ENCODE results near the gene P2RX2. TPM values are rescaled to one million over a fixed set of nuclear protein-coding genes. Genes with fewer than 3 reads are reported as not detected.

The P2RX2 gene
- total RNA-seq, 2 donors from 2014 or later, result 0.24 TPM; not detected in 1

- no peaks in the 10 kb centered on the region for H3K36me3 ChIP-seq
- H3K27ac ChIP-seq, result no peak overlapping the region
- H3K27me3 ChIP-seq, result peaks cover 24% of the 10 kb centered on the region
- intact Hi-C loops (cut with DNase I), result no loop called here
- no peak overlapping the region for H3K4me3 ChIP-seq
- TF ChIP-seq, protein P1, sequence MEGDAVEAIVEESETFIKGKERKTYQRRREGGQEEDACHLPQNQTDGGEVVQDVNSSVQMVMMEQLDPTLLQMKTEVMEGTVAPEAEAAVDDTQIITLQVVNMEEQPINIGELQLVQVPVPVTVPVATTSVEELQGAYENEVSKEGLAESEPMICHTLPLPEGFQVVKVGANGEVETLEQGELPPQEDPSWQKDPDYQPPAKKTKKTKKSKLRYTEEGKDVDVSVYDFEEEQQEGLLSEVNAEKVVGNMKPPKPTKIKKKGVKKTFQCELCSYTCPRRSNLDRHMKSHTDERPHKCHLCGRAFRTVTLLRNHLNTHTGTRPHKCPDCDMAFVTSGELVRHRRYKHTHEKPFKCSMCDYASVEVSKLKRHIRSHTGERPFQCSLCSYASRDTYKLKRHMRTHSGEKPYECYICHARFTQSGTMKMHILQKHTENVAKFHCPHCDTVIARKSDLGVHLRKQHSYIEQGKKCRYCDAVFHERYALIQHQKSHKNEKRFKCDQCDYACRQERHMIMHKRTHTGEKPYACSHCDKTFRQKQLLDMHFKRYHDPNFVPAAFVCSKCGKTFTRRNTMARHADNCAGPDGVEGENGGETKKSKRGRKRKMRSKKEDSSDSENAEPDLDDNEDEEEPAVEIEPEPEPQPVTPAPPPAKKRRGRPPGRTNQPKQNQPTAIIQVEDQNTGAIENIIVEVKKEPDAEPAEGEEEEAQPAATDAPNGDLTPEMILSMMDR (IDR thresholded peaks at IDR 0.05), result no peak
- DNase-seq, result no peak
- no peaks in the 10 kb centered on the region for H3K9me3 ChIP-seq
- peaks cover under 1% of the 10 kb centered on the region for H3K4me1 ChIP-seq
- H3K9ac ChIP-seq (ENCODE audit: low read depth in 2 of 2, low read length in 2 of 2), result no peak overlapping the region
These were observed 10.1 kb upstream of the P2RX2 start for GRCh38 chr12:132608231-132609171.

DNA sequence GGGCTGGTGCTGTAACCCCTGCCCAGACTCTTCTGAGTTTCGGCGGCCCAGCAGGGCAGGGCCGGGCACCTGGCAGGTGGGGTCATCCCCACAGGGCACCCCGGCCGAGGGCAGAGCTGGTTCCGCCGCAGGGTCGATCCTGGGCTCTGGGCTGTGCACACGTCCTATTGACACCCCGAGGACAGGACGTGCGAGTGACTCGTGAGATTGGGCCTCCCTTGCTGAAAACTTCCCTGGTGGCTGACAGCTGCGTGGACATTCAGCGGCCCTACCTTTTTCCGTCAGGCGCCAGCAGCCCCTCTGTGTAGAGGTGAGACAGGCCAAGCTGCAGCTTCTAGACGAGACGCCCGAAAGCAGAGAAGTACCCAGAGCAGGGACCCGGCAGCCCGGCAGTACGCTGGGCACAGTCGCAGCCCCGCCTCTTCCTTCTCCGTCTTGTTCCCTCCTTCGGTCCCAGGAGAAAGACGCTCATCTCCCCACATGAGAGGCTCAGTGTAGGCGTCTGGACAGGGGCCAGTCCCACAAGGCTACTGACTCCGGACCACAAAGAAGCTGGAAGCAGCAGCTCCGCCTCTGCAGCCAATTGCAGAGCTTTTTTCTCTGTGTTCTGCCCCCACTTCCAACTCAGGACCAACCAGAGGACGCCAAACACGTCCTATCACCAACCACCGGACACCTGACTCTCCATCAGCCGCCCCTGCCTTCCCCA lies 8.4 kb upstream of the P2RX2 start, which contains the start of gene LRCOL1:
TSS of gene LRCOL1 (minus strand) at position 532 of the 709 bp plus-strand sequence. CDS start 4,331 bp downstream, outside the sequence.
- Histone ChIP-seq H3K27me3 (peaks cover 10% of the 10 kb centered on the region), H3K9me3 (no peaks in the 10 kb centered on the region), H3K27ac (no peak within 1 kb of the TSS), H3K36me3 (no peaks in the 10 kb centered on the region), H3K4me1 (no peaks in the 10 kb centered on the region), H3K9ac (ENCODE audit: low read depth in 2 of 2, low read length in 2 of 2) (no peak within 1 kb of the TSS), H3K4me3 (no peak within 1 kb of the TSS)
- TF ChIP-seq, protein P1 (IDR thresholded peaks at IDR 0.05), result no peak
- no peak for DNase-seq
- intact Hi-C loops (cut with DNase I), result loop anchor here (10.0 kb wide), 1 partner anchor 455 kb away; no protein-coding TSS in a partner anchor

DNA sequence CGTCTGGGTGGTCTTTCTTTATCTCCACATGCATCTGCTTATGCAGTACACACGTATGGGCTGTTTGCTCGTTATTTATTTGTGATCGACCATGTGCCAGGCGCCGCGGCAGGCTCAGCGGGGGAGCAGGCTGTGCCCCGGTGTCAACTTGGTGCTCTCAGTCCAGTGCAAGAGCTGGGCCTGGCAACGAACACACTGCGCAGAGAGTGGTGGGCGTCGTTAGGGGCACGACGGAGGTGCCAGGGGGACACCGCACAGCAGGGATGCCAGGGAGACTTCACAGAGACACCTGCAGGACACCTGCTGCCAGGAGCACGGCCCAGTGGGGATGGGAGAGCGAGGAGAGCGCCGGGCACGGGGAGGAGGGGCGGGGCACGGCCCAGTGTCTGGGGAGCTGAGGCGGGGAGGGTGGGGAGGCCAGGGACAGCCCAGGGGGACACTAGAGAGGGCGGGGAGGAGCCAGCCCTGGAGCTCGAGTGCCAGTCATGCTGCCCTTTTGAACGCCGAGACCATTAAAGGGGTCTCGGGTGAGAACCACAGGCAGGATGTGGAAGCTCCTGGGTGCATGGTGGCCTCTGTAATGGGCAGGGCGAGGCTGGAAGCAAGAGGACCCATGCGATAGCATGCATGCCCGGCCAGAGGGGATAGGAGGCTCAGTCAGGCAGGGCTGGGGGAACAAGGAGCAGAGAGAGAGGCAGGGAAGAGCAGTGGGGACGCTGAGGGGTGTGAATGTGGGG lies 7.5 kb upstream of the P2RX2 start:
- Histone ChIP-seq H3K27me3 (peaks cover 16% of the 10 kb centered on the region), H3K4me3 (no peak overlapping the region), H3K36me3 (no peaks in the 10 kb centered on the region), H3K9me3 (no peaks in the 10 kb centered on the region), H3K9ac (ENCODE audit: low read depth in 2 of 2, low read length in 2 of 2) (no peak overlapping the region), H3K27ac (no peak overlapping the region), H3K4me1 (no peaks in the 10 kb centered on the region)
- TF ChIP-seq, protein P1 (IDR thresholded peaks at IDR 0.05), result no peak
- DNase-seq, result no peak
- intact Hi-C loops (cut with DNase I), result loop anchor here (10.0 kb wide), 1 partner anchor 456 kb away; no protein-coding TSS in a partner anchor

GRCh38 chr12:132611620-132612019 lies 7.0 kb upstream of the P2RX2 start:
- Histone ChIP-seq H3K4me3 (no peak overlapping the region), H3K9ac (ENCODE audit: low read depth in 2 of 2, low read length in 2 of 2) (no peak overlapping the region), H3K27me3 (peaks cover 15% of the 10 kb centered on the region), H3K4me1 (no peaks in the 10 kb centered on the region), H3K27ac (no peak overlapping the region), H3K9me3 (no peaks in the 10 kb centered on the region), H3K36me3 (no peaks in the 10 kb centered on the region)
- intact Hi-C loops (cut with DNase I), result loop anchor here (10.0 kb wide), 1 partner anchor 457 kb away; no protein-coding TSS in a partner anchor
- DNase-seq, result no peak
- TF ChIP-seq, protein P1 (IDR thresholded peaks at IDR 0.05), result no peak

- Histone ChIP-seq H3K9ac (ENCODE audit: low read depth in 2 of 2, low read length in 2 of 2) (no peak overlapping the region), H3K4me1 (no peaks in the 10 kb centered on the region), H3K36me3 (no peaks in the 10 kb centered on the region), H3K27ac (no peak overlapping the region), H3K27me3 (peaks cover 29% of the 10 kb centered on the region), H3K9me3 (no peaks in the 10 kb centered on the region), H3K4me3 (no peak overlapping the region)
- TF ChIP-seq, protein P1 (IDR thresholded peaks at IDR 0.05), result no peak
- DNase-seq, result no peak
- intact Hi-C loops (cut with DNase I), result loop anchor here (2.0 to 10.0 kb wide), 2 partner anchors 199 to 459 kb away; no protein-coding TSS in a partner anchor
These were observed 4.5 kb upstream of the P2RX2 start for GRCh38 chr12:132614029-132614428.
